ENCODE measurements around the gene MEF2C.
A peak's percentile ranks its signal among the peaks of the same experiment; 100 is the strongest.
"Not testable (repeated sequence)": the region's sequence is repeated elsewhere in the genome, so short reads cannot be mapped to it uniquely, and the experiment has no call there.

The MEF2C gene

GRCh38 chr5:88861231-88861630 is 21.8 kb downstream of the MEF2C start:
- no peak for DNase-seq

GRCh38 chr5:88860501-88860900 is 22.5 kb downstream of the MEF2C start:
- DNase-seq: no peak

GRCh38 chr5:88858392-88858791 is 24.6 kb downstream of the MEF2C start:
- no peak for DNase-seq

GRCh38 chr5:88856381-88856780 is 26.6 kb downstream of the MEF2C start:
- DNase-seq: not testable (repeated sequence)

- DNase-seq: no peak
Observed at GRCh38 chr5:88854769-88855168, 28.2 kb downstream of the MEF2C start.

GRCh38 chr5:88847420-88847819 is 35.6 kb downstream of the MEF2C start:
- no peak for DNase-seq

GRCh38 chr5:88846434-88846833 is 36.5 kb downstream of the MEF2C start:
- DNase-seq: no peak

GRCh38 chr5:88845081-88845697 is 37.8 kb downstream of the MEF2C start:
- peak in 1 of 5 donors; percentile 36 for DNase-seq

GRCh38 chr5:88842784-88843183 is 40.2 kb downstream of the MEF2C start:
- no peak for DNase-seq

- no peak for DNase-seq
Observed at GRCh38 chr5:88841212-88841611, 41.8 kb downstream of the MEF2C start.

- DNase-seq: no peak
Observed at GRCh38 chr5:88840495-88840894, 42.5 kb downstream of the MEF2C start.

GRCh38 chr5:88839238-88839637 is 43.7 kb downstream of the MEF2C start:
- DNase-seq: no peak

- no peak for DNase-seq
Observed at GRCh38 chr5:88838500-88838899, 44.5 kb downstream of the MEF2C start.

- DNase-seq: no peak
Observed at GRCh38 chr5:88837817-88838216, 45.2 kb downstream of the MEF2C start.

- DNase-seq: no peak
Observed at GRCh38 chr5:88837222-88837621, 45.8 kb downstream of the MEF2C start.

GRCh38 chr5:88836195-88836838 is 46.7 kb downstream of the MEF2C start:
- DNase-seq: no peak

- DNase-seq: no peak
Observed at GRCh38 chr5:88834499-88834898, 48.5 kb downstream of the MEF2C start.

- DNase-seq: no peak
Observed at GRCh38 chr5:88834131-88834462, 48.9 kb downstream of the MEF2C start.

GRCh38 chr5:88833371-88834130 is 49.4 kb downstream of the MEF2C start:
- DNase-seq: peak in 1 of 5 donors; percentile 35

- no peak for DNase-seq
Observed at GRCh38 chr5:88831816-88832215, 51.2 kb downstream of the MEF2C start.

GRCh38 chr5:88830567-88830966 is 52.4 kb downstream of the MEF2C start:
- DNase-seq: no peak

- no peak for DNase-seq
Observed at GRCh38 chr5:88829775-88830174, 53.2 kb downstream of the MEF2C start.

- no peak for DNase-seq
Observed at GRCh38 chr5:88829054-88829453, 53.9 kb downstream of the MEF2C start.

GRCh38 chr5:88827997-88828396 is 55.0 kb downstream of the MEF2C start:
- peak in 1 of 5 donors; percentile 2 for DNase-seq

All from T-helper 1 cell (primary cell).